ENCODE data around the gene MADCAM1. TPM values are rescaled to one million over a fixed set of nuclear protein-coding genes. Genes with fewer than 3 reads are reported as not detected.

The MADCAM1 gene
- total and polyA plus RNA-seq, 2 donors = 0.34 to 1.3 TPM

DNA sequence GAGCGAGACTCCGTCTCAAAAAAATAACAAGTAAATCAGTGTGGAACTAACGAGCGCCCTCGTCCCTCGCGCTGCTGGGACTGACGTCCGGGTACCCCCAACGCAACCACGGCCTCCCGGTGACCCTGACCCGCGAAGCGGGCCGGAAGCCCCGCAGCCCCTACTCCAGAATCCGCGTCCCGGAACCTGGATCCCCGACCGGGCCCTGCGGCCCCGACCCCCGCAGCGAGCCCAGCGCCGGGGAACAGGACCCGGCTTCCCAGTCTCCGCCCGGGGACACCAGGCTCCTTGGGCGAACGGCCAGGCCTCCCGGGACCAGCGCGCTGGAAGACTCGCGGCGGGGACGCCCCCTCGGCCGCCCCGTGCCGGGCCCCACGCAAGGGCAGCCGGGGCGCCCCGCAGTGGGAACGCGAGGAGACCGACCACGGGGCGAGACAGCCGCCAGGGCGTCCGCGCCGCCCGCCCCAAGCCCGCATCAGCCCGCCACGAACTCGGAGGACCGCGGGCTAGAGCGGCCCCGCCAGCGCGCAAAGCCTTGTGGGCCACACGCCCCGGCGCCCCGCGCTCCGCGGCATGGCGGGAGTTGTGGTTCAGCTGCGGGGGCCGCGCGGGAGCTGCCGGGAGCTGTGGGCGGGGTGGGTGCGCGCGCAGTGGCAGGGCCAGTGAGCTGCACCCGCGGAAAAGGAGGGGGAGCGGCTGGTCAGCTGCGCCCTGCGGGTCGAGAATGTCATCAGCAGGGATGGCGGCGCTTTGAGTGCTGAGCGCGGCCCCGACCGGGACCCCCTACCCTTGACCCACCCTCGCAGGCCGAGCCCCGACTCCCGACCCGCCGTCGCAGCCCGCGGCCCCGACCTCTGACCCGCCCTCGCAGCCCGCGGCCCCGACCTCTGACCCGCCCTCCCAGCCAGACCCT is 7.5 kb upstream of the MADCAM1 start:
- DNase-seq (ENCODE audit: extremely low spot score) = peak; percentile 78
- Histone ChIP-seq H3K36me3 (ENCODE audit: insufficient read depth) (no peaks in the 10 kb centered on the region), H3K4me3 (ENCODE audit: low read depth, low read length) (peak overlapping the region; percentile 93), H3K4me1 (ENCODE audit: insufficient read depth) (peaks cover 3% of the 10 kb centered on the region), H3K27ac (ENCODE audit: low read depth) (peak overlapping the region; percentile 95)
- under 1% methylated on average over 114 of the region's 114 CpGs for whole genome bisulfite sequencing

DNA sequence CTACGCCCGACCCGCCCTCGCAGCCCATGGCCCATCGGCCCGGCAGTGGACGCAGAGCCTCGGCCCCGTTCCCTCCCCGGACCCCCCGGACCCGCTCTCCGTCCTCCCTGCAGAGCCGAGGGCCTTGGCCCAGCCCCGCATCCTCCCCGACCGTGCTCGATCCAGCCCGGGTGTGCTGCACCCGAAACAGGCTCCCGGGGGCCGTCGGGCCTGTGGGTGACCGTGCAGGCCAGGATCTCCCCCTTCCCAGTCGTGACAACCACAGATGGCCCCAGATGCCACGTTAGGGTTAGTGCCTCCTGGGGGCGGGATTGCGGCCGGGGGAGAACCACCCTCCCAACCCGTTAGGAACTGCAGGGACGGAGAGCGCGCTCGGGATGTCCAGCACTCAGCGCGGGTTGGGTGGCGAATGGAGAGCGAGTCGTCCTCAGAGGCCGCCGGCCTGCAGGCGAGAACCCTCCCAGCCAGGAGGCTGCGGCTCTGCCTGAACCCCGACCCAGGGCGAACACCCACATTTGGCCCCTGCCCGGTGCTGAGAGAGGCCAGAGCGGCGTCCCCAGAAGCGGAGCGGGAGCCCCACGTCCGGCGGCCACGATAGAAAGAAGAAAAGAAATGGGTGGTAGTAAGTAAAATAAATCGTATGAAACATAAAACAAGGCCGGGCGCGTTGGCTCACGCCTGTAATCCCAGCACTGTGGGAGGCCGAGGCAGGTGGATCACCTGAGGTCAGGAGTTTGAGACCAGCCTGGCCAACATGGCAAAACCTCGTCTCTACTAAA is 6.7 kb upstream of the MADCAM1 start:
- DNase-seq (ENCODE audit: extremely low spot score) = no peak
- Histone ChIP-seq H3K4me1 (ENCODE audit: insufficient read depth) (peaks cover 3% of the 10 kb centered on the region), H3K27ac (ENCODE audit: low read depth) (peak overlapping the region; percentile 73)

DNA sequence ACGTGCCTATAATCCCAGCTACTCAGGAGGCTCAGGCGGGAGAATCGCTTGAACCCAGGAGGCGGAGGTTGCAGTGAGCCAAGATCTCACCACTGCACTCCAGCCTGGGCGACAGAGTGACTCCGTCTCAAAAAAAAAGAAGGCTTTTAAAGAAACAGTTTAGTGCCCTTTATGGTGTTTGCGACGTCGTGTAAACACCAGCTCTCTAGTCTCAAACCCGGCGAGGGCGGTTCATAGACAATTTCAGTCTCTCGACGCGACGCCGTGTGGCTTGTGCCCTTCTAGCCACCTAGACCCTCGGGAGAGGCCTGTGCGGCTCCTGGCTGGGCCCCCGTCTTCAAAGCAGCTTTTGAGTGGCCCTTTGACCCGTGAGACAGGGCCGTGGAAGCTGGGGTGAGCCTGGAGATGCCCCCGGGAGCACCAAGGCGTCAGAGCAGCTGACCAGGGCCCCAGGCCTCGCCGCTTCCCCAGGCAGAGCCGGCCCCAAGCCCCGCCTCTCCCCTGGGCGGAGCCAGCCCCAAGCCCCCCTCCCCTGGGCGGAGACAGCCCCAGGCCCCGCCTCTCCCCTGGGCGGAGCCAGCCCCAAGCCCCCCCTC is 5.0 kb upstream of the MADCAM1 start:
- DNase-seq (ENCODE audit: extremely low spot score) = no peak
- H3K27ac ChIP-seq (ENCODE audit: low read depth) = no peak overlapping the region
- no peaks in the 10 kb centered on the region for H3K36me3 ChIP-seq (ENCODE audit: insufficient read depth)
- 70% methylated on average over 32 of the region's 32 CpGs for WGBS
- H3K4me3 ChIP-seq (ENCODE audit: low read depth, low read length) = no peak overlapping the region
- H3K4me1 ChIP-seq (ENCODE audit: insufficient read depth) = peaks cover 3% of the 10 kb centered on the region

More for the DNA sequence above, 6.7 kb upstream of the MADCAM1 start:
- Histone ChIP-seq H3K4me3 (ENCODE audit: low read depth, low read length) (peak overlapping the region; percentile 64), H3K36me3 (ENCODE audit: insufficient read depth) (no peaks in the 10 kb centered on the region)
- WGBS = 23% methylated on average over 61 of the region's 61 CpGs

DNA sequence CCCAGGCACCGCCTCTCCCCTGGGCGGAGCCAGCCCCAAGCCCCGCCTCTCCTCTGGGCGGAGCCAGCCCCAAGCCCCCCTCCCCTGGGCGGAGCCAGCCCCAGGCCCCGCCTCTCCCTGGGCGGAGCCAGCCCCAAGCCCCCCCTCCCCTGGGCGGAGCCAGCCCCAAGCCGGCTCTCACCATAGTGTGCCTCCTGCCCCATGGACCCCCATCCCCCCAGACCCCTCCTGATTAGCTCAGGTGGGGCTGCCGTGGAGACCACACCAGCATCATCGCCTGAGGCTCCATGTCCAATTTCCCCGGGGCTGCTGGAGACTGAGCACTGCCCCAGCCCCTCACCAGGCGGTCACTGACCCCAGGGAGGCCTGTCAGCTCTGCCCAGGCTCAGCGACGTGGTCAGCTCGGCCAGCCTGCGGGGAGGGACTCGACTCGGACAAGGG is 4.2 kb upstream of the MADCAM1 start:
- Histone ChIP-seq H3K4me1 (ENCODE audit: insufficient read depth) (peaks cover 2% of the 10 kb centered on the region), H3K27ac (ENCODE audit: low read depth) (no peak overlapping the region), H3K36me3 (ENCODE audit: insufficient read depth) (no peaks in the 10 kb centered on the region), H3K4me3 (ENCODE audit: low read depth, low read length) (no peak overlapping the region)
- WGBS = 71% methylated on average over 15 of the region's 19 CpGs
- no peak for DNase-seq (ENCODE audit: extremely low spot score)

DNA sequence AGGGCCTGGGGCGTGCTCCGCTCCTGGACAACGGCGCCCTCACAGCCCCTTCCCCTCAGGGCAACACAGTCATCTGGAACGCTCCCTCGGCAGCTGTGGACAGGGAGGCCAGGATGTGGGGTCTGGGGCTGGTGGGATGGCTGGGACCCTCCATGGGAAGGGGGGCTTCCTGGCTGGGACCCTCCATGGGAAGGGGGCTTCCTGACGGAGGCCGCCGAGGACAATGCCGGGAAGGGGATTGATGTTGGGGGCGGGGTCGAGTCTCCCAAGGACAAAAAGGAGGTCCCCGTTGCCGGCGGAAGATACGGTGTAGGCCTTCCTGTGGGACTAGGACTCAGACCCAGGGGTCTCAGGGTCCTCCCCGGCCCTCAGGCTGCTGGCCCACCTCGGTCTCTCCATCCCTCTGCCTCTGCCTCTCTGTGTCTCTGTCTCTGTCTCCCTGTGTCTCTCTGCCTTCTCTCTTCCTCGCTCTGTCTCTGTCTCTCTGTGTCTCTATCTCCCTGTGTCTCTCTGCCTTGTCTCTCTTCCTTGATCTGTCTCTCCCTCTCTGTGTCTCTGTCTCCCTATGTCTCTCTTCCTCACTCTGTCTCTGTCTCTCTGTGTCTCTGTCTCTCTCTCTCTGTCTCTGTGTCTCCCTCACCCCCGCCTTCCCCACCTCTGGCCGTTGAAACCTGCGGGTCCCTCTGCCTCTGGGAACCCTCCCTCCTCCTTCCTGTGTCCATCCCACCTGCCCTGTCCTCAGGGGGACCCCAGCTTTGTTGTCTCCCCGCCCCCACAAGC is 2.7 kb upstream of the MADCAM1 start:
- H3K4me3 ChIP-seq (ENCODE audit: low read depth, low read length) = no peak overlapping the region
- peaks cover 2% of the 10 kb centered on the region for H3K4me1 ChIP-seq (ENCODE audit: insufficient read depth)
- no peaks in the 10 kb centered on the region for H3K36me3 ChIP-seq (ENCODE audit: insufficient read depth)
- WGBS = 74% methylated on average over 23 of the region's 23 CpGs
- H3K27ac ChIP-seq (ENCODE audit: low read depth) = no peak overlapping the region
- DNase-seq (ENCODE audit: extremely low spot score) = no peak

DNA sequence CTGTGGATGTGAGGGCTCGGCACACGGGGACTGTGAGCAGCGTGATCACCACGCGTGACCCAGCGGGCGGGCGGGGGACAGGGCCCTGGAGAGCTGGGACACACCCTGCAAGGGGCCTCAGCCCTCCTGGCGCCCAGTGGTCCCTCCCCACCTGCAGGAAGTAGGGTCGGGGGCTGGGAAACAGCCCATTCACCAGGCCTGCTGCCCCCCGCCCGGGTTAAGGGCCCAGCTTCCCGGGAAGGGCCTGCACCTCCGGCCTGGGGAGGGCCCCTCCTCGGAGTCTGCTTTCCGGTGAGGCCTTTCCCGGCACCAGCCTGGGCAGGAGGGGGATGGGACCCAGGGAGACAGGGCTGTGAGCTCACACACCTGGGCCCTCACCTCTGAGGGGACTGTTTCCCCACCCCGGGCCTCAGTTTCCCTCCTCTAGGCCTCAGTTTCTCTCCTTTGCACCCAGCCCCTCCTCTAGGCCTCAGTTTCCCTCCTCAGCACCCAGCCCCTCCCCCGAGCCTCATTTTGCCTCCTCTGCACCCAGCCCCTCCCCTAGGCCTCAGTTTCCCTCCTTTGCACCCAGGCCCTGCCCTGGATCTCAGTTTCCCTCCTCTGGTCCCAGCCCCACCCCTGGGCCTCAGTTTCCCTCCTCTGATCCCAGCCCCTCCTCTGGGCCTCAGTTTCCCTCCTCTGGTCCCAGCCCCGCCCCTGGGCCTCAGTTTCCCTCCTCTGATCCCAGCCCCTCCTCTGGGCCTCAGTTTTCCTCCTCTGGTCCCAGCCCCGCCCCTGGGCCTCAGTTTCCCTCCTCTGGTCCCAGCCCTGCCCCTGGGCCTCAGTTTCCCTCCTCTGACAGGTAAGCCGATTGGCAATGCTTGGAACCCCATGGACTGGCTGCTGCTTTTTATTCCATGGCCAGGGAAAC is 1.9 kb upstream of the MADCAM1 start:
- no peak for DNase-seq (ENCODE audit: extremely low spot score)
- H3K27ac ChIP-seq (ENCODE audit: low read depth) = no peak overlapping the region
- H3K36me3 ChIP-seq (ENCODE audit: insufficient read depth) = no peaks in the 10 kb centered on the region
- WGBS = 44% methylated on average over 22 of the region's 22 CpGs
- H3K4me3 ChIP-seq (ENCODE audit: low read depth, low read length) = no peak overlapping the region
- peaks cover 2% of the 10 kb centered on the region for H3K4me1 ChIP-seq (ENCODE audit: insufficient read depth)

DNA sequence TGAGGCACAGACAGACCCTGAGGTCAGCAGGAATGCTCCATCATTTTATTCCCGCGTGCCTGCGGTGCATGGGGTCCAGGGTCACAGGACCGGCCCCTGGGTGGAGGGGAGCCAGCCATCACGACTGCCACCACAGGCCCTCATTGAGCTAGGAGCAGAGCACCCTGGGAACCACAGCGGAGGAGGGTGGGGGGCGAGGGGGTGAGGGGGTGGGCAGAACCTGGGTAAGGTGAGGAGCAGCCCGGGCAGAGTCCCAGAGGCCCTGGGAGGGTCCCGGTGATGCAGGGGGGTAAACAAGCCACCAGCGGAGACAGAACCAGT is 1.2 kb upstream of the MADCAM1 start:
- WGBS = 50% methylated on average over 10 of the region's 10 CpGs
- Histone ChIP-seq H3K27ac (ENCODE audit: low read depth) (no peak overlapping the region), H3K4me1 (ENCODE audit: insufficient read depth) (peaks cover 2% of the 10 kb centered on the region), H3K4me3 (ENCODE audit: low read depth, low read length) (no peak overlapping the region), H3K36me3 (ENCODE audit: insufficient read depth) (no peaks in the 10 kb centered on the region)
- DNase-seq (ENCODE audit: extremely low spot score) = no peak

DNA sequence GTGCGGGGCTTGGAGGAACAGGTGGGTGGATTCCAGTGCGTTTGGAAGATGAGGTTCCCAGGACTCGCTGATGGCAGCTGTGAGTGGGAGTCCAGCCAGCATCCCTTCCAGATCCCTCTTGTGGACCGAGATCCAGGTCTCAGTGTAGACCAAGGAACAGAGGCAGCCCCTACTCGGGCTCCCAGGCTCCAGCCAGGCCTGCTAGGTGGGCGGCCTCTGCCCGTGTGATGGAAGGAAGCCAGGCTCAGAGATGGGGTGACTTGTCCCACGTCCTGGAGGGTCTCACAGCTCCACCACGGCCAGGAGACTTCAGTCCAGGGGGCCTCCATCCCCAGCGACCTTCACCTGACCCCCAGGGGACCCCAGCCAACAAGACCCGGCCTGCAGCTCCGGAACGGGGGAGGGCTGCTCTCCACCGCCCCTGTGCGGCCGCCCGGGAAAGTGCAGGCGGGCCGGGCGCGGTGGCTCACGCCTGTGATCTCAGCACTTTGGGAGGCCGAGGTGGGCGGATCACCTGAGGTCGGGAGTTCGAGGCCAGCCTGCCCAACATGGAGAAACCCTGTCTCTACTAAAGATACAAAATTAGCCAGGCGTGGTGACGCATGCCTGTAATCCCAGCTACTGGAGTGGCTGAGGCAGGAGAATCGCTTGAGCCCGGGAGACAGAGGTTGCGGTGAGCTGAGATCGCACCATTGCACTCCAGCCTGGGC is 729 bp upstream of the MADCAM1 start:
- Histone ChIP-seq H3K4me3 (ENCODE audit: low read depth, low read length) (no peak overlapping the region), H3K27ac (ENCODE audit: low read depth) (no peak overlapping the region), H3K4me1 (ENCODE audit: insufficient read depth) (peaks cover 2% of the 10 kb centered on the region), H3K36me3 (ENCODE audit: insufficient read depth) (no peaks in the 10 kb centered on the region)
- 20% methylated on average over 32 of the region's 32 CpGs for WGBS
- DNase-seq (ENCODE audit: extremely low spot score) = no peak

DNA sequence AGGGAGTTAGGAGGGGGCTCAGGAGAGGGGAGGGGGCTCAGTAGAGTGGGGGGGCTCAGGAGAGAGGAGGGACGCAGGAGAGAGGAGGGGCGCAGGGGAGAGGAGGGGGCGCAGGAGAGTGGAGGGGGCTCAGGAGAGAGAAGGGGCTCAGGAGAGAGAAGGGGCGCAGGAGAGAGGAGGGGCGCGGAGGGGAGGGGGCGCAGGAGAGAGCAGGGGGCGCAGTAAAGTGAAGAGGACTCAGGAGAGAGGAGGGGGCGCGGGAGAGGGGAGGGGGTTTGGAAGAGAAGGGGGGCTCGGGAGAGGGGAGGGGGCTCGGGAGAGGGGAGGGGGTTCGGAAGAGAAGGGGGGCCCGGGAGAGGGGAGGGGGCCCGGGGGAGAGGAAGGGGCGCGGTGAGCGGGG is 700 bp downstream of the MADCAM1 start:
- no peak for DNase-seq (ENCODE audit: extremely low spot score)
- 10% methylated on average over 17 of the region's 18 CpGs for WGBS
- no peak overlapping the region for H3K27ac ChIP-seq (ENCODE audit: low read depth)
- no peak overlapping the region for H3K4me3 ChIP-seq (ENCODE audit: low read depth, low read length)
- peaks cover 2% of the 10 kb centered on the region for H3K4me1 ChIP-seq (ENCODE audit: insufficient read depth)
- no peaks in the 10 kb centered on the region for H3K36me3 ChIP-seq (ENCODE audit: insufficient read depth)

DNA sequence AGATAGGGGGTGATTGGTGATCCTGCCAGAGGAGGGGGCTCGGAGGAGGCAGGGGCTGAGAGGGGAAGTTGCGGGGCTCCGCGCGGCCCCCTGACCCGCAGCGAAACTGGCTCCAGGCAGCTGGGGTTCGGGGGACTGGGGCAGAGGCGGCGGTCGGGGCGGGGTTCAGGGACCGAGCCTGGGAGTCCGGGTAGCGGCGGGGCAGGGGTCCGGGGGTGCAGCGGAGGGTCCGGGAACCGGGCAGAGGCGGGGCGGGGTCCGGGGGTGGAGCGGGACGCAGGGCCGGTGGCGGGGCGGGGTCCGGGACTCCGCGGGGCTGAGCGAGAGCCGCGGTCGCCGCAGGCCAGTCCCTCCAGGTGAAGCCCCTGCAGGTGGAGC is 1.2 kb downstream of the MADCAM1 start:
- Histone ChIP-seq H3K27ac (ENCODE audit: low read depth) (no peak overlapping the region), H3K4me1 (ENCODE audit: insufficient read depth) (peaks cover 2% of the 10 kb centered on the region), H3K4me3 (ENCODE audit: low read depth, low read length) (no peak overlapping the region), H3K36me3 (ENCODE audit: insufficient read depth) (no peaks in the 10 kb centered on the region)
- no peak for DNase-seq (ENCODE audit: extremely low spot score)
- 1% methylated on average over 36 of the region's 36 CpGs for WGBS

DNA sequence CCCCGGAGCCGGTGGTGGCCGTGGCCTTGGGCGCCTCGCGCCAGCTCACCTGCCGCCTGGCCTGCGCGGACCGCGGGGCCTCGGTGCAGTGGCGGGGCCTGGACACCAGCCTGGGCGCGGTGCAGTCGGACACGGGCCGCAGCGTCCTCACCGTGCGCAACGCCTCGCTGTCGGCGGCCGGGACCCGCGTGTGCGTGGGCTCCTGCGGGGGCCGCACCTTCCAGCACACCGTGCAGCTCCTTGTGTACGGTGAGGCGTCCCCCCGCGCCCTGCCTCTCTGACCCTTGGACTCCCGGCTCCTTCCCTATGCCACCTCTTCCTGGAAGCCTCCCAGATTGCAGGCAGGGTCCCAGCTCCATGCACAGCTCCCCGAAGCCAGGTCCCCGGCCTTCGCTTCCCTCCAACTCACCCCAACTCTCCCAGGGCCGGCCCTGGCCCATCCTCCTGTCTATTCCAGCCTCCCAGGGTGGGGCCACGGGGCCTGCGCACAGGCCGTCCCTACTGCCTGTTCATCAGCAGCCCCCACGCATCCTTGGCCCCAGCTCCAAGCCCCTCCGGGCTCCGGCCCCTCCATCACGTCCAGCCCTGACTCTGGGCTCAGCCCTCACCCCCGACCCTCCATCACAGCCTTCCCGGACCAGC is 1.7 kb downstream of the MADCAM1 start:
- 7% methylated on average over 50 of the region's 50 CpGs for WGBS

DNA sequence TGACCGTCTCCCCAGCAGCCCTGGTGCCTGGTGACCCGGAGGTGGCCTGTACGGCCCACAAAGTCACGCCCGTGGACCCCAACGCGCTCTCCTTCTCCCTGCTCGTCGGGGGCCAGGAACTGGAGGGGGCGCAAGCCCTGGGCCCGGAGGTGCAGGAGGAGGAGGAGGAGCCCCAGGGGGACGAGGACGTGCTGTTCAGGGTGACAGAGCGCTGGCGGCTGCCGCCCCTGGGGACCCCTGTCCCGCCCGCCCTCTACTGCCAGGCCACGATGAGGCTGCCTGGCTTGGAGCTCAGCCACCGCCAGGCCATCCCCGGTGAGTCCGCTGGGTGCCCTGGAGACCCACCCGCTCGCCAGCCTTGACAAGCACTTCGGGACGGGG is 2.2 kb downstream of the MADCAM1 start:
- Histone ChIP-seq H3K27ac (ENCODE audit: low read depth) (no peak overlapping the region), H3K4me3 (ENCODE audit: low read depth, low read length) (no peak overlapping the region), H3K36me3 (ENCODE audit: insufficient read depth) (no peaks in the 10 kb centered on the region), H3K4me1 (ENCODE audit: insufficient read depth) (peaks cover 2% of the 10 kb centered on the region)
- 14% methylated on average over 26 of the region's 26 CpGs for WGBS
- DNase-seq (ENCODE audit: extremely low spot score) = no peak

More for the DNA sequence above, 1.7 kb downstream of the MADCAM1 start:
- no peaks in the 10 kb centered on the region for H3K36me3 ChIP-seq (ENCODE audit: insufficient read depth)
- H3K4me3 ChIP-seq (ENCODE audit: low read depth, low read length) = no peak overlapping the region
- H3K4me1 ChIP-seq (ENCODE audit: insufficient read depth) = peaks cover 2% of the 10 kb centered on the region
- H3K27ac ChIP-seq (ENCODE audit: low read depth) = no peak overlapping the region
- DNase-seq (ENCODE audit: extremely low spot score) = no peak
